Calu3 (cell line): ENCODE results near the gene LRRC49. TPM values are rescaled to one million over a fixed set of nuclear protein-coding genes. Genes with fewer than 3 reads are reported as not detected.
"Not testable (repeated sequence)": the region's sequence is repeated elsewhere in the genome, so short reads cannot be mapped to it uniquely, and the experiment has no call there.

Experiments
- BruUV-seq: library from RNA; stranded (reverse); fragments of 400-500 nt; replicated peaks from 2 replicates; lab custom pipeline; 2021; lab: Mats Ljungman, UMichigan
- CTCF ChIA-PET: fragments of 300-600 bp; sonication (Branson Sonifier 250); formaldehyde crosslinking; loops from one replicate; lab custom pipeline; 2022; ENCODE audit warnings: antibody characterized with exemption; lab: Charles Lee
- DNase-seq: peaks from one replicate; pipeline ENCODE4 v3.0.0; 2022
- H3K27ac Mint-ChIP-seq: one replicate; pipeline ENCODE4 v1.8.0; 2022; ENCODE audit warnings: mixed read lengths; ENCODE audit not compliant: unreplicated experiment
- H3K27me3 Mint-ChIP-seq: one replicate; pipeline ENCODE4 v1.8.0; 2022; ENCODE audit warnings: mixed read lengths; ENCODE audit not compliant: unreplicated experiment
- H3K36me3 Mint-ChIP-seq: one replicate; pipeline ENCODE4 v1.8.0; 2022; ENCODE audit warnings: mild to moderate bottlenecking, moderate library complexity, mixed read lengths; ENCODE audit not compliant: insufficient read depth, unreplicated experiment
- H3K4me1 Mint-ChIP-seq: one replicate; pipeline ENCODE4 v1.8.0; 2022; ENCODE audit warnings: mild to moderate bottlenecking, low read depth, mixed read lengths; ENCODE audit not compliant: unreplicated experiment
- H3K4me3 Mint-ChIP-seq: one replicate; pipeline ENCODE4 v1.8.0; 2022; ENCODE audit warnings: mild to moderate bottlenecking, low read depth, moderate library complexity, mixed read lengths; ENCODE audit not compliant: unreplicated experiment
- H3K9me3 Mint-ChIP-seq: one replicate; pipeline ENCODE4 v1.8.0; 2022; ENCODE audit warnings: low read depth, mixed read lengths; ENCODE audit not compliant: unreplicated experiment
- intact Hi-C: fragments of 100-400 bp; cut with micrococcal nuclease; formaldehyde crosslinking; loops from one replicate; pipeline ENCODE4 v1.10.0; 2022; ENCODE audit not compliant: unreplicated experiment
- total RNA-seq: library from RNA; stranded (reverse); gene quantifications from 2 replicates; pipeline ENCODE4 v1.2.3, GENCODE V29; 2022
- TF ChIP-seq, protein P1 (sequence below): fragments of 200-600 bp; IDR thresholded peaks from one replicate; pipeline ENCODE4 v1.8.0; 2022; ENCODE audit warnings: antibody characterized with exemption; ENCODE audit not compliant: unreplicated experiment

The LRRC49 gene
- total RNA-seq, 1 experiment from 2014 or later = 6.3 TPM

DNA sequence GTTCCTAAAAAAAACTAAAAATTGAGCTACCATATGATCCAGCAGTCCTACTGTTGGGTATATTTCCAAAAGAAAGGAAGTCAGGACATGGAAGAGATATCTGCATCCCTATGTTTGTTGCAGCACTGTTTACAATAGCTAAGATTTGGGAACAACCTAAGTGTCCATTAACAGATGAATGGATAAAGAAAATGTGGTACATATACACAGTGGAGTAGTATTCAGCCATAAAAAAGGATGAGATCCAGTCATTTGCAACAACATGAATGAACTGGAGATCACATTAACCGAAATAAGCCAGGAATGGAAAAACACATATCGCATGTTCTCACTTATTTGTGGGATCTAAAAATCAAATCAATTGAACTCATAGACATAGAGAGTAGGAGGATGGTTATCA, 29.5 kb downstream of the LRRC49 start:
- H3K36me3 Mint-ChIP-seq = no peaks in the 10 kb centered on the region
- no TSS peak for BruUV-seq
- no peak for DNase-seq
- no peaks in the 10 kb centered on the region for H3K27me3 Mint-ChIP-seq
- no peaks in the 10 kb centered on the region for H3K4me1 Mint-ChIP-seq
- intact Hi-C loops = no loop called here
- H3K9me3 Mint-ChIP-seq = peaks cover 5% of the 10 kb centered on the region
- TF ChIP-seq, protein P1, sequence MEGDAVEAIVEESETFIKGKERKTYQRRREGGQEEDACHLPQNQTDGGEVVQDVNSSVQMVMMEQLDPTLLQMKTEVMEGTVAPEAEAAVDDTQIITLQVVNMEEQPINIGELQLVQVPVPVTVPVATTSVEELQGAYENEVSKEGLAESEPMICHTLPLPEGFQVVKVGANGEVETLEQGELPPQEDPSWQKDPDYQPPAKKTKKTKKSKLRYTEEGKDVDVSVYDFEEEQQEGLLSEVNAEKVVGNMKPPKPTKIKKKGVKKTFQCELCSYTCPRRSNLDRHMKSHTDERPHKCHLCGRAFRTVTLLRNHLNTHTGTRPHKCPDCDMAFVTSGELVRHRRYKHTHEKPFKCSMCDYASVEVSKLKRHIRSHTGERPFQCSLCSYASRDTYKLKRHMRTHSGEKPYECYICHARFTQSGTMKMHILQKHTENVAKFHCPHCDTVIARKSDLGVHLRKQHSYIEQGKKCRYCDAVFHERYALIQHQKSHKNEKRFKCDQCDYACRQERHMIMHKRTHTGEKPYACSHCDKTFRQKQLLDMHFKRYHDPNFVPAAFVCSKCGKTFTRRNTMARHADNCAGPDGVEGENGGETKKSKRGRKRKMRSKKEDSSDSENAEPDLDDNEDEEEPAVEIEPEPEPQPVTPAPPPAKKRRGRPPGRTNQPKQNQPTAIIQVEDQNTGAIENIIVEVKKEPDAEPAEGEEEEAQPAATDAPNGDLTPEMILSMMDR = no peak
- CTCF ChIA-PET = no interaction called here
- no peak overlapping the region for H3K4me3 Mint-ChIP-seq
- no peak overlapping the region for H3K27ac Mint-ChIP-seq

DNA sequence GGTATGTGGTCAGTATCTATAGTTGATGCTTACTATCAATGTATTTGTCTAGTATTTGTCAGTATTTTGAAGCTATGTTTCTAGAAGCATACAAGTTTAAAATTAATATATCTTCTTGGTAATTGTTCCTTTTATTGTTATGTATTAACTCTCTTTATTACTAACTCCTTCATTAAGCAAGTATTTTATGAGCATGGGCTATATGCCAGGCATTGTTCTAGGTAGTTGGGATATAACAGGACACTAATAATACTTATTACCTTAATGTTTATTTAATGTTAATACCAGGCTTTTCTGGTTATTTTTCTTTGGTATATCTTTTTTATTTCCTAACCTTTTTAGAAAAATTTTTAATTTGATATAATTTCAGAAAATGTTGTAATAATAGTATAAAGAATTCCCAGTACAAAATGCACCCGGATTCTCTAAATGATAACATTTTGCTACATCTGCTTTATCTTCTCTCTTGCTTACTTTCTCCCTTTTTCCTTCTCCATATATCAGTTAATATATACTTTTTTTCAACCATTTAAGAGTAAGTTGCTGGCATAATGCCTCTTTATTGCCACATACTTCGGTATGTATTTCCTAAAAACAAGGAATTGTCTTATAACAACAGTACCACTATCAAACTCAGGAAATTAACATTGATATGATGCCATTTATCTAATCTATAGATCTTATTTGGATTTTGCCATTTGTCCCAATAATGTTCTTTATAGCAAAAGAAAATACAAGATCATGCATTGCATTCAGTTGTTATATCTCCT, 30.9 kb downstream of the LRRC49 start:
- no peak for DNase-seq
- Mint-ChIP-seq H3K36me3 (no peaks in the 10 kb centered on the region), H3K9me3 (peaks cover 5% of the 10 kb centered on the region), H3K4me3 (no peak overlapping the region), H3K27me3 (no peaks in the 10 kb centered on the region), H3K27ac (no peak overlapping the region), H3K4me1 (no peaks in the 10 kb centered on the region)
- TF ChIP-seq, protein P1 = no peak
- intact Hi-C loops = no loop called here
- CTCF ChIA-PET = no interaction called here
- no TSS peak for BruUV-seq

DNA sequence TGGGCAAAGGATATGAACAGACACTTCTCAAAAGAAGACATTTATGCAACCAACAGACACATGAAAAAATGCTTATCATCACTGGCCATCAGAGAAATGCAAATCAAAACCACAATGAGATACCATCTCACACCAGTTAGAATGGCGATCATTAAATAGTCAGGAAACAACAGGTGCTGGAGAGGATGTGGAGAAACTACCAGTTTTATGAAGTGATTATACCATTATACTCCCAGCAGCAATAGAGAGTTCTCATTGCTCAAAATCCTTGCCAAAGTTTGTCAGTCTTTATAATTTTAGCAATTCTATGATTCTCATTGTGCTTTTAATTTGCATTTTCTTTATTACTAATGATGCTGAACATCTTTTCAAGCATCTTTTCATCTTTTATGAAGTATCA, 34.3 kb downstream of the LRRC49 start:
- intact Hi-C loops, H3K4me1 Mint-ChIP-seq, H3K9me3 Mint-ChIP-seq, DNase-seq, H3K27ac Mint-ChIP-seq, H3K36me3 Mint-ChIP-seq, H3K4me3 Mint-ChIP-seq, H3K27me3 Mint-ChIP-seq, BruUV-seq, CTCF ChIA-PET: not testable (repeated sequence)

DNA sequence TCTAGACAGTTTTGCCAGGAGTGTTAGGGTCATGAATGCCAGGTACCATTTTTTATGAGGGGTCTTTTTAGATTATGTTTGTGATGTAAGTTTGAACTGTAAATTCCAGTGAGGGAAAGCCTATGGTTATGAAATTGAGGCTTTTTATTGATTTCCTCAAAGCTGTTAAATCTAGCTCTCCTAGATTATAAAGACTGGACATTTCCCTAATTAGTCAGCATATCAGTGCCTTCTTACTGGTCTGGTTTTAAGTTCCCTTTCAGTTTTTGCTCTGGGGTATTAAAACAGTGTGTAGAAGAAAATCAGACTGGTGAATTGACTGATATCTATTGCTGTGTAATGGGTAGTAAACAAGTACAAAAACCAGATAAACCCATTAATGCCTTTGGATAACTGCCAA, 39.2 kb downstream of the LRRC49 start:
- Mint-ChIP-seq H3K27ac (no peak overlapping the region), H3K4me3 (no peak overlapping the region), H3K4me1 (no peaks in the 10 kb centered on the region), H3K27me3 (no peaks in the 10 kb centered on the region), H3K9me3 (no peaks in the 10 kb centered on the region), H3K36me3 (no peaks in the 10 kb centered on the region)
- DNase-seq = no peak
- intact Hi-C loops = no loop called here
- CTCF ChIA-PET = interaction anchor here (0.7 to 0.8 kb wide), 2 partner anchors 16 to 887 kb away, joined by 8 read pairs; no protein-coding TSS in a partner anchor
- no TSS peak for BruUV-seq
- TF ChIP-seq, protein P1 = no peak

DNA sequence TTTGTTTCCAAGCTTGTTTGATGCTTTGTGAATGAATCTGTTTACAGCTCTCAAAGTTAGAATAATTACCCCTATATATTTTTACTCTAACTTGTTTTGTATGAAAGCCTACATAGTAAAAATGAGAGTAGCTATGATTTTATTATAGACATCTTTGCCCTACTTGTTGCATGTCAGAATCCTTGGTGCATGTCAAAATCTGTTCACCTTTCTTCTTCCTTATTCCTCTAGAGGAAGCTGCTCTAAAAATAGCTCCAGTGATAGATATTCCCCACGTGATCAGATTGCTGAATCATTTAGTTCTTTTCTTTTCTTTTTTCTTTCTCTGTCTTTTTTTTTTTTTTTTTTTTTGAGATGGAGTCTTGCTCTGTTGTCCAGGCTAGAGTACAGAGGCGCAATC, 39.8 kb downstream of the LRRC49 start:
- CTCF ChIA-PET = interaction anchor here (0.7 to 0.8 kb wide), 2 partner anchors 17 to 888 kb away, joined by 8 read pairs; no protein-coding TSS in a partner anchor
- intact Hi-C loops = no loop called here
- no TSS peak for BruUV-seq
- Mint-ChIP-seq H3K9me3 (no peaks in the 10 kb centered on the region), H3K4me3 (no peak overlapping the region), H3K4me1 (no peaks in the 10 kb centered on the region), H3K27ac (no peak overlapping the region), H3K27me3 (no peaks in the 10 kb centered on the region), H3K36me3 (no peaks in the 10 kb centered on the region)
- TF ChIP-seq, protein P1 = no peak
- no peak for DNase-seq
